B cell (primary cell): ENCODE measurements around the gene LILRB3. TPM values are rescaled to one million over a fixed set of nuclear protein-coding genes. Genes with fewer than 3 reads are reported as not detected.

ENCODE experiments used
- ATAC-seq: fragments of 200-7000 bp; cut with Tn5 transposase; one replicate; pipeline ENCODE4 v1.10.0; 2021; ENCODE audit warnings: low read depth, mild to moderate bottlenecking, moderate number of reproducible peaks, moderate library complexity
- CTCF ChIA-PET: fragments of 350-600 bp; sonication (Branson Sonifier 250); formaldehyde crosslinking; loops from one replicate; lab custom pipeline; 2021; ENCODE audit warnings: antibody characterized with exemption, inconsistent platforms; lab: Charles Lee
- POLR2A ChIA-PET: fragments of 350-600 bp; sonication (Branson Sonifier 250); formaldehyde crosslinking; loops from one replicate; lab custom pipeline; 2021; ENCODE audit warnings: antibody characterized with exemption; lab: Charles Lee
- DNase-seq: peaks from one replicate; pipeline ENCODE4 v3.0.0; 2013
- H2AFZ ChIP-seq: 2 replicates; pipeline ENCODE4 v1.6.1; 2012; ENCODE audit warnings: mild to moderate bottlenecking, low read depth, low read length; ENCODE audit not compliant: insufficient read depth, poor library complexity, severe bottlenecking
- H3K27ac ChIP-seq, 2 donors: 1 replicate in 1 of 2; 2 replicates in 1 of 2; pipeline ENCODE4 v1.5.1; 2012 to 2013; ENCODE audit warnings: low read length in 2 of 2, mild to moderate bottlenecking in 2 of 2, moderate library complexity in 1 of 2
- H3K27me3 ChIP-seq, 4 experiments: fragments of 200-600 bp in 1 of 4; sonication (generic) in 1 of 4; replicated peaks in 1 of 4; 1 replicate in 2 of 4; 2 replicates in 2 of 4; pipeline versions ENCODE4 v1.6.1 to v1.7.0; 2013 to 2016; ENCODE audit warnings: low read length in 3 of 4, mild to moderate bottlenecking in 2 of 4, mixed read lengths in 1 of 4, moderate library complexity in 1 of 4; ENCODE audit not compliant: insufficient read depth in 4 of 4, control insufficient read depth in 3 of 4; ENCODE audit errors: control extremely low read depth in 1 of 4
- H3K36me3 ChIP-seq, 2 experiments: replicated peaks in 1 of 2; 1 replicate in 1 of 2; 2 replicates in 1 of 2; pipeline versions ENCODE4 v1.6.1 to v1.7.1; 2013; ENCODE audit warnings: low read length in 1 of 2; ENCODE audit not compliant: insufficient read depth in 2 of 2, control insufficient read depth in 1 of 2; ENCODE audit errors: control extremely low read depth in 1 of 2, extremely low read depth in 1 of 2
- H3K4me1 ChIP-seq, 2 donors: fragments of 200-600 bp in 1 of 2; sonication (generic) in 1 of 2; 1 replicate in 1 of 2; 2 replicates in 1 of 2; pipeline versions ENCODE4 v1.5.1 to v1.6.1; 2013 to 2017; ENCODE audit warnings: low read length in 2 of 2; ENCODE audit not compliant: control insufficient read depth in 2 of 2, insufficient read depth in 2 of 2
- H3K4me2 ChIP-seq: replicated peaks from 2 replicates; pipeline ENCODE3; 2012; ENCODE audit warnings: mild to moderate bottlenecking, low read depth, low read length; ENCODE audit not compliant: poor library complexity, severe bottlenecking
- H3K4me3 ChIP-seq, 5 experiments: fragments of 200-600 bp in 1 of 5; sonication (generic) in 1 of 5; 1 replicate in 3 of 5; 2 replicates in 2 of 5; pipeline versions ENCODE4 v1.5.1 to v1.7.0; 2011 to 2016; ENCODE audit warnings: low read length in 4 of 5, mild to moderate bottlenecking in 4 of 5, low read depth in 2 of 5, control low read depth in 1 of 5, moderate library complexity in 1 of 5; ENCODE audit not compliant: insufficient read depth in 1 of 5; ENCODE audit errors: control extremely low read depth in 1 of 5, extremely low read depth in 1 of 5
- H3K79me2 ChIP-seq: fragments of 200-600 bp; sonication (generic); one replicate; pipeline ENCODE4 v1.6.0; 2016; ENCODE audit warnings: low read length; ENCODE audit not compliant: control insufficient read depth, insufficient read depth
- H3K9ac ChIP-seq: fragments of 200-600 bp; sonication (generic); 2 replicates; pipeline ENCODE4 v1.6.1; 2017; ENCODE audit warnings: mild to moderate bottlenecking, low read length, moderate library complexity
- H3K9me3 ChIP-seq, 3 donors: one replicate each; pipeline versions ENCODE4 v1.6.1 to v1.7.1; 2013; ENCODE audit warnings: low read length in 2 of 3; ENCODE audit not compliant: control insufficient read depth in 2 of 3, insufficient read depth in 1 of 3; ENCODE audit errors: control extremely low read depth in 1 of 3
- H4K20me1 ChIP-seq: 2 replicates; pipeline ENCODE4 v1.6.0; 2012; ENCODE audit warnings: mild to moderate bottlenecking, low read length; ENCODE audit not compliant: insufficient read depth, control insufficient read depth, poor library complexity, severe bottlenecking
- H3K27ac Mint-ChIP-seq: one replicate; pipeline ENCODE4 v1.8.0; 2021; ENCODE audit warnings: mixed read lengths
- H3K27me3 Mint-ChIP-seq: one replicate; pipeline ENCODE4 v1.8.0; 2021; ENCODE audit warnings: mixed read lengths
- H3K4me1 Mint-ChIP-seq: one replicate; pipeline ENCODE4 v1.8.0; 2021; ENCODE audit warnings: mixed read lengths
- H3K4me3 Mint-ChIP-seq: one replicate; pipeline ENCODE4 v1.8.0; 2021; ENCODE audit warnings: mixed read lengths
- H3K9me3 Mint-ChIP-seq: one replicate; pipeline ENCODE4 v1.8.0; 2022; ENCODE audit warnings: mixed read lengths; ENCODE audit not compliant: insufficient read depth
- CTCF ChIP-seq: fragments of 200-600 bp; IDR thresholded peaks from one replicate; pipeline ENCODE4 v1.8.0; 2022; ENCODE audit warnings: antibody characterized with exemption, mild to moderate bottlenecking
- EZH2 ChIP-seq: IDR thresholded peaks from 2 replicates; pipeline ENCODE4 v1.6.1; 2012; ENCODE audit warnings: borderline replicate concordance, low read depth, mild to moderate bottlenecking, moderate library complexity, low read length; ENCODE audit not compliant: insufficient read depth, poor library complexity, severe bottlenecking
- WGBS: methylation state at CpG from one replicate; pipeline ENCODE4 v1.1.5; 2013; ENCODE audit warnings: missing lambda C conversion rate; ENCODE audit not compliant: insufficient coverage; 5-methylcytosine and 5-hydroxymethylcytosine counted together
- intact Hi-C: fragments of 100-400 bp; cut with micrococcal nuclease; formaldehyde crosslinking; loops from one replicate; pipeline ENCODE4 v1.10.0; 2022
- polyA plus RNA-seq: library from polyadenylated mRNA; depleted of rRNA; stranded (reverse); fragments of >200 nt; gene quantifications from 2 replicates; pipeline ENCODE4 v1.2.3, GENCODE V29; 2012
- total RNA-seq, 2 donors: library from RNA; stranded (reverse); fragments of 120-200 nt in 1 of 2; gene quantifications; 1 replicate in 1 of 2; 2 replicates in 1 of 2; pipeline versions ENCODE4 v1.2.3 to v1.2.4, GENCODE V29; 2013 to 2022

Gene LILRB3
- total and polyA plus RNA-seq, 2 donors (not counting 1 experiment from before 2014, with no cell fraction given) = 0.25 to 2.3 TPM

- TF ChIP-seq CTCF = no peak
- no peak for TF ChIP-seq EZH2
- DNase-seq (peak; percentile 17), ATAC-seq (no peak)
- 91% methylated on average over 25 of the region's 25 CpGs for WGBS
- H3K4me1 Mint-ChIP-seq = peaks cover 16% of the 10 kb centered on the region
- no peaks in the 10 kb centered on the region for H3K27me3 Mint-ChIP-seq
- Histone ChIP-seq H3K79me2 (no peaks in the 10 kb centered on the region), H3K9me3 (no peaks in the 10 kb centered on the region), H3K27ac (no peak overlapping the region), H3K4me3 (no peak overlapping the region), H2AFZ (no peak overlapping the region), H3K36me3 (peaks cover 0 to 1% of the 10 kb centered on the region in 2 experiments), H3K27me3 (peaks cover 0 to 8% (median 0%) of the 10 kb centered on the region in 4 experiments), H3K4me2 (peak overlapping the region; percentile 49), H4K20me1 (peaks cover 7% of the 10 kb centered on the region), H3K9ac (no peak overlapping the region), H3K4me1 (peaks cover 14 to 18% of the 10 kb centered on the region in 2 donors)
- no peak overlapping the region for H3K27ac Mint-ChIP-seq
- POLR2A ChIA-PET = interaction anchor here (1.8 kb wide), 1 partner anchor 15 kb away, joined by 8 read pairs; the partner anchor contains the start of gene MBOAT7
- CTCF ChIA-PET = interaction anchor here (0.9 to 8.5 kb wide), 3 partner anchors 16 to 58 kb away, joined by 3 to 50 read pairs (median 3); partner anchors contain the start of genes MBOAT7 and TSEN34
- intact Hi-C loops = loop anchor here (1.0 kb wide), 1 partner anchor 15 kb away; the partner anchor contains the start of gene MBOAT7
- no peaks in the 10 kb centered on the region for H3K9me3 Mint-ChIP-seq
- no peak overlapping the region for H3K4me3 Mint-ChIP-seq
Measured at GRCh38 chr19:54173951-54174834, 48.6 kb downstream of the LILRB3 start.
